RWPE1 (cell line): ENCODE data around the gene C1orf105.

Source experiments
- CTCF ChIA-PET: fragments of 350-600 bp; sonication (Branson Sonifier 250); formaldehyde crosslinking; extraction: SDS; loops from one replicate; lab custom pipeline; 2021; lab: Yijun Ruan, JAX
- POLR2A ChIA-PET: fragments of 400-600 bp; formaldehyde crosslinking; extraction: SDS; loops from one replicate; lab custom pipeline; 2020; ENCODE audit warnings: antibody characterized with exemption; ENCODE audit not compliant: low non-redundant PET; lab: Yijun Ruan, JAX
- DNase-seq: peaks from one replicate; pipeline ENCODE4 v3.0.0; 2012; ENCODE audit warnings: low spot score
- H3K27ac ChIP-seq: fragments of 450-650 bp; 2 replicates; pipeline ENCODE4 v1.5.1; 2017
- CTCF ChIP-seq: fragments of 450-650 bp; conservative IDR thresholded peaks from 2 replicates; pipeline ENCODE4 v1.5.1; 2017; ENCODE audit warnings: low read depth, mild to moderate bottlenecking

C1orf105 gene

GRCh38 chr1:172386046-172386445, 34.4 kb upstream of the C1orf105 start:
- POLR2A ChIA-PET = no interaction called here
- no peak for DNase-seq
- TF ChIP-seq CTCF = no peak
- H3K27ac ChIP-seq = no peak overlapping the region
- CTCF ChIA-PET = interaction anchor here (0.6 kb wide), 1 partner anchor 65 kb away, joined by 3 read pairs; no protein-coding TSS in a partner anchor

- TF ChIP-seq CTCF = no peak
- ChIA-PET POLR2A (no interaction called here), CTCF (no interaction called here)
- no peak for DNase-seq
- no peak overlapping the region for H3K27ac ChIP-seq
Observed at GRCh38 chr1:172388490-172388889, 32.0 kb upstream of the C1orf105 start.

GRCh38 chr1:172390301-172390682, 30.2 kb upstream of the C1orf105 start:
- no peak for TF ChIP-seq CTCF
- CTCF ChIA-PET = interaction anchor here (0.7 kb wide), 1 partner anchor 173 kb away, joined by 4 read pairs; no protein-coding TSS in a partner anchor
- POLR2A ChIA-PET = no interaction called here
- no peak overlapping the region for H3K27ac ChIP-seq
- no peak for DNase-seq

DNA sequence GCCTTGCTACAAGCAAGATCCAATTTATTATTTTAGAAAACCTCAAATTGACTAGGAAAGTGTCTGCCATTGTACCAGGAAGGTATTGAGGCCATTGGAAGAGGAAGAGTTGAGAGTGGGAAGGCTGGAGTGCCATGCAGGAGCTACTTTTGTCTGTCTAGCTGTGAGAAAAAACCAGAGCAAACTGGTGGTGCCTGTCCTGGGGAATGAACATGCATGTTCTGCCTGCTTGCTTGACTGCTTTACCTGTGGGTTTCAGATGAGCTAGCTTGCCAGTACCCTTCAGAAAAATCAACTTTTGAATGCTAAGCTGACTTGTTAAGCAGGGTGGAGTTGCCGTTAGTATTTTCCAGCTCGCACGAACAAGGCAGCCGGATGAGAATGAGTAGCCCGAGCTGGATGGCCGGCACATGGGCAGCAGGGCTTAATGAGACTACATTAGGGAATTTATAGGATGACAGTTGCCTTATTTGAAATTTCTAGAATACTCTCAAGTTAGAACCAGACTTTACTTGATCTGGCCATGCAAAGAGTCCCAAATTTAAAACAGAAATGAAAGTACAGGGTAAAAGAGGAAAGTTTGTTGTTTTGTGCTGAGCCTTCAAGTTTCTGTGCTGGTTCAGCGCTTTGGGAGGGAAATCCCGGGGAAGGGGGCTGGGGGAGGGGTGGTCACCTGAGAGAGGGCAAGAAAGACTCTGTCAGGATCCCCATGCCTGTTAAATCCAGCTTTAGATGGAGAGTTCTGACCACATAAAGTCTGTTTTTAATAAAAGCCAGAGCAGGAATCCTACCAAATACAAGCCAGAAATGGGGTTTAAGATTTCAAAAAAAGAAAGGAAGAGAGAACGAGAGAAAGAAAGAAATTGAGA, 29.6 kb upstream of the C1orf105 start:
- TF ChIP-seq CTCF = no peak
- ChIA-PET POLR2A (no interaction called here), CTCF (interaction anchor here (0.6 to 0.7 kb wide), 2 partner anchors 174 to 613 kb away, joined by 4 to 7 read pairs; no protein-coding TSS in a partner anchor)
- DNase-seq = no peak
- H3K27ac ChIP-seq = no peak overlapping the region

DNA sequence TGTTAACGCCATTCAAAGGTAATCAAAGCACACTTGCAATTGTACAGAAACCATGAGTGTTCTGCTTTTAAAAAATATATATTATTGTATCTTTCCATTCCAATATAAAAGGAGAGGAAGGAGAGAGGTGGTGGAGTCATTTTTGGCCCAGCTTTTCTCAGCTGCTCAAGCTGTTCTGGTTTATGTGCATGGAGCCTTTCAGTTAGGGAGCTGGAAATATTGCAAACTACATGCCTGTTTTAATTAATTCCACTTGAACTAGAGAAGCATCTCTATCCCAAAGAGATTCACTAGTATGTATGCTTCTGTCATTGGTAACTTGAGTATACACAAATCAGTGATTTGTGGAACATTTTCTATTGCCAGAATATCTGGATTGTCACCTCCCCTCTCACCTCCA, 28.5 kb upstream of the C1orf105 start:
- CTCF ChIA-PET = no interaction called here
- POLR2A ChIA-PET = no interaction called here
- TF ChIP-seq CTCF = no peak
- no peak overlapping the region for H3K27ac ChIP-seq
- DNase-seq = no peak

GRCh38 chr1:172393354-172393753, 27.1 kb upstream of the C1orf105 start:
- no peak for TF ChIP-seq CTCF
- ChIA-PET POLR2A (no interaction called here), CTCF (interaction anchor here (0.7 kb wide), 1 partner anchor 216 kb away, joined by 5 read pairs; no protein-coding TSS in a partner anchor)
- DNase-seq = no peak
- no peak overlapping the region for H3K27ac ChIP-seq
